OCI-LY1 (cell line): Measurements from ENCODE around the gene KIF22.
A peak's percentile ranks its signal among the peaks of the same experiment; 100 is the strongest.

ENCODE experiments used
- H2AFZ ChIP-seq: fragments of 200-600 bp; sonication (generic), shearing (Covaris generic); 2 replicates; pipeline ENCODE4 v1.6.0; 2014; ENCODE audit warnings: antibody characterized with exemption, mild to moderate bottlenecking, low read length
- H3F3A ChIP-seq: fragments of 200-600 bp; sonication (generic), shearing (Covaris generic); 2 replicates; pipeline ENCODE4 v1.6.0; 2014; ENCODE audit warnings: mild to moderate bottlenecking, antibody characterized with exemption, low read length, moderate library complexity; ENCODE audit not compliant: insufficient read depth
- H3K27ac ChIP-seq: fragments of 200-600 bp; sonication (generic); 2 replicates; pipeline ENCODE4 v1.5.1; 2014; ENCODE audit warnings: low read length, mixed run types, mild to moderate bottlenecking, low read depth; ENCODE audit not compliant: poor library complexity, severe bottlenecking
- H3K27me3 ChIP-seq: fragments of 200-600 bp; sonication (generic); 2 replicates; pipeline ENCODE4 v1.6.0; 2014; ENCODE audit warnings: antibody characterized with exemption, mild to moderate bottlenecking, low read length, moderate library complexity; ENCODE audit not compliant: insufficient read depth
- H3K36me3 ChIP-seq: fragments of 200-600 bp; sonication (generic); 2 replicates; pipeline ENCODE4 v1.6.1; 2014; ENCODE audit warnings: mild to moderate bottlenecking, antibody characterized with exemption, low read length, moderate library complexity, mixed read lengths; ENCODE audit not compliant: insufficient read depth
- H3K4me1 ChIP-seq: fragments of 200-600 bp; sonication (generic); 2 replicates; pipeline ENCODE4 v1.5.1; 2014; ENCODE audit warnings: mild to moderate bottlenecking, low read length, moderate library complexity; ENCODE audit not compliant: insufficient read depth, severe bottlenecking
- H3K4me2 ChIP-seq: fragments of 200-600 bp; sonication (generic), shearing (Covaris generic); 2 replicates; pipeline ENCODE4 v1.6.1; 2014; ENCODE audit warnings: low read length
- H3K4me3 ChIP-seq: fragments of 200-600 bp; sonication (generic); 2 replicates; pipeline ENCODE4 v1.5.1; 2014; ENCODE audit warnings: low read length, low read depth, mild to moderate bottlenecking, mixed read lengths; ENCODE audit not compliant: poor library complexity, severe bottlenecking
- H3K79me2 ChIP-seq: fragments of 200-600 bp; shearing (Covaris generic); 2 replicates; pipeline ENCODE4 v1.6.1; 2016; ENCODE audit warnings: mixed run types, low read length, mixed read lengths; ENCODE audit not compliant: insufficient read depth
- H3K9ac ChIP-seq: fragments of 200-600 bp; sonication (generic), shearing (Covaris generic); 2 replicates; pipeline ENCODE4 v1.6.1; 2014; ENCODE audit warnings: mild to moderate bottlenecking, low read length, mixed read lengths
- H3K9me2 ChIP-seq: fragments of 200-600 bp; sonication (generic), shearing (Covaris generic); 2 replicates; pipeline ENCODE4 v1.6.1; 2014; ENCODE audit warnings: low read depth, mild to moderate bottlenecking, low read length, mixed read lengths
- H3K9me3 ChIP-seq: fragments of 200-600 bp; shearing (Covaris generic); 2 replicates; pipeline ENCODE4 v1.6.1; 2014; ENCODE audit warnings: low read length, mixed read lengths
- H4K20me1 ChIP-seq: fragments of 200-600 bp; sonication (generic), shearing (Covaris generic); 2 replicates; pipeline ENCODE4 v1.6.0; 2016; ENCODE audit warnings: mild to moderate bottlenecking, low read length; ENCODE audit not compliant: insufficient read depth
- EZH2 ChIP-seq: fragments of 200-600 bp; sonication (generic), shearing (Covaris generic); IDR thresholded peaks from 2 replicates; pipeline ENCODE4 v1.8.0; 2017; ENCODE audit warnings: borderline replicate concordance, mixed run types, mild to moderate bottlenecking, antibody characterized with exemption, low read length, moderate library complexity, mixed read lengths
- TF ChIP-seq, protein P1 (sequence below): fragments of 200-600 bp; sonication (generic), shearing (Covaris generic); IDR thresholded peaks from 2 replicates; pipeline ENCODE4 v1.5.1; 2017; ENCODE audit warnings: mild to moderate bottlenecking, antibody characterized with exemption, low read length, moderate library complexity, mixed read lengths

The KIF22 gene

DNA sequence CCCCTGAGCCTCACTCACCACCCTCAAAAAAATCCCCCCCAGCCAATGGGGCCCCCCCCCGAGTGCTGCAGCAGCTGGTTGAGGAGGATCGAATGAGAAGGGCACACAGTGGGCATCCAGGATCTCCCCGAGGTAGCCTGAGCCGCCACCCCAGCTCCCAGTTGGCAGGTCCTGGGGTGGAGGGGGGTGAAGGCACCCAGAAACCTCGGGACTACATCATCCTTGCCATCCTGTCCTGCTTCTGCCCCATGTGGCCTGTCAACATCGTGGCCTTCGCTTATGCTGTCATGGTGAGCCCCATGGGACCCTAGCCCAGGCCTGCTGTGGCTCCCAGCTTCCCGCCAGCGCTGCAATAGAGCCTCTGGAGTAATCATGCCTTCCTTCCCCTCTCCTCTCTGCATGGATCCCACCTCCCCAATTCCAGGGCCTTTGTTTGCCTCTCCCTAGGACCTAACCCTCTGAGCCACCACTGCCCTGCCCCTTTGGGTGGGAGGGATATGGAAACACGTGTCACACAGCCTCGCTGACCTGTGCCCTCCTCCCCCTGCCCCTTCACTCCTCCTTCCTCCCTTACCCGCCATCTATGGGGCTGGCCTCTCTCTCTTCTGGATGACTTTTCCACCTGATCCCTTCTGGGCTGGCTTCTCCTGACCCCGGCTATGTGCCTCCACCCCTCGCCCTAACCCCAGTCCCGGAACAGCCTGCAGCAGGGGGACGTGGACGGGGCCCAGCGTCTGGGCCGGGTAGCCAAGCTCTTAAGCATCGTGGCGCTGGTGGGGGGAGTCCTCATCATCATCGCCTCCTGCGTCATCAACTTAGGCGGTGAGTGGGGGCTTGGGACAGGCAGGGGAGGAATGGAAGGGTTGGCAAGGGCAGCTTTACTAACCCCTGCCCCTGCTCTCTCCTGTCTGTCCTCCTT, 23.4 kb downstream of the KIF22 start:
- Histone ChIP-seq H3K9ac (no peak overlapping the region), H3F3A (no peaks in the 10 kb centered on the region), H3K79me2 (no peaks in the 10 kb centered on the region), H2AFZ (no peak overlapping the region), H3K4me2 (no peak overlapping the region), H3K4me1 (peaks cover 57% of the 10 kb centered on the region), H3K36me3 (peaks cover 32% of the 10 kb centered on the region), H3K27ac (no peak overlapping the region), H3K27me3 (no peaks in the 10 kb centered on the region), H3K4me3 (no peak overlapping the region), H4K20me1 (no peaks in the 10 kb centered on the region), H3K9me2 (no peaks in the 10 kb centered on the region), H3K9me3 (no peaks in the 10 kb centered on the region)
- TF ChIP-seq, protein P1, sequence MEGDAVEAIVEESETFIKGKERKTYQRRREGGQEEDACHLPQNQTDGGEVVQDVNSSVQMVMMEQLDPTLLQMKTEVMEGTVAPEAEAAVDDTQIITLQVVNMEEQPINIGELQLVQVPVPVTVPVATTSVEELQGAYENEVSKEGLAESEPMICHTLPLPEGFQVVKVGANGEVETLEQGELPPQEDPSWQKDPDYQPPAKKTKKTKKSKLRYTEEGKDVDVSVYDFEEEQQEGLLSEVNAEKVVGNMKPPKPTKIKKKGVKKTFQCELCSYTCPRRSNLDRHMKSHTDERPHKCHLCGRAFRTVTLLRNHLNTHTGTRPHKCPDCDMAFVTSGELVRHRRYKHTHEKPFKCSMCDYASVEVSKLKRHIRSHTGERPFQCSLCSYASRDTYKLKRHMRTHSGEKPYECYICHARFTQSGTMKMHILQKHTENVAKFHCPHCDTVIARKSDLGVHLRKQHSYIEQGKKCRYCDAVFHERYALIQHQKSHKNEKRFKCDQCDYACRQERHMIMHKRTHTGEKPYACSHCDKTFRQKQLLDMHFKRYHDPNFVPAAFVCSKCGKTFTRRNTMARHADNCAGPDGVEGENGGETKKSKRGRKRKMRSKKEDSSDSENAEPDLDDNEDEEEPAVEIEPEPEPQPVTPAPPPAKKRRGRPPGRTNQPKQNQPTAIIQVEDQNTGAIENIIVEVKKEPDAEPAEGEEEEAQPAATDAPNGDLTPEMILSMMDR = no peak

DNA sequence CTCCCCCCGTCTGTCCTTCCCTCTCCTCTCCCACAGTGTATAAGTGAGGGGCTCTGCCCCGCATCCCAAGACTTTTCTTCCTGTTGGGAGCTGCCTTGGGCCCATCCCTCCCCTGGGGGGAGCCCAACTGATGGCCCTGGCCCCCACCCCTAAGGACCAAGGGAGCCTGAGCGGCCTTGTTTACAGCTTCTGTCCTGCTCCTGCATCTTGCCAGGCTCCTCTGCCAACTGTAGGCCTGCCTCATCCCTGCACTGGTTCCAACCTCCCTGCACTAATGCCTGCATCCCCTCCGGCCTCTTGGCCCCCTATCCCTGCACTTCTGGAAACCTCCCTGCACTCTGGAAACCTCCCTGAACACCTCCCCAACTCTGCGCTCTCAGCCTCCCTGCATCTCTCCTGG, 24.0 kb downstream of the KIF22 start:
- Histone ChIP-seq H3K4me2 (no peak overlapping the region), H3K79me2 (no peaks in the 10 kb centered on the region), H3K9me3 (no peaks in the 10 kb centered on the region), H3K4me3 (no peak overlapping the region), H3K27ac (no peak overlapping the region), H3K4me1 (peaks cover 56% of the 10 kb centered on the region), H3K36me3 (peaks cover 31% of the 10 kb centered on the region), H3F3A (no peaks in the 10 kb centered on the region), H3K9me2 (no peaks in the 10 kb centered on the region), H3K9ac (no peak overlapping the region), H3K27me3 (no peaks in the 10 kb centered on the region), H4K20me1 (no peaks in the 10 kb centered on the region), H2AFZ (no peak overlapping the region)
- no peak for TF ChIP-seq EZH2
- TF ChIP-seq, protein P1 = no peak

DNA sequence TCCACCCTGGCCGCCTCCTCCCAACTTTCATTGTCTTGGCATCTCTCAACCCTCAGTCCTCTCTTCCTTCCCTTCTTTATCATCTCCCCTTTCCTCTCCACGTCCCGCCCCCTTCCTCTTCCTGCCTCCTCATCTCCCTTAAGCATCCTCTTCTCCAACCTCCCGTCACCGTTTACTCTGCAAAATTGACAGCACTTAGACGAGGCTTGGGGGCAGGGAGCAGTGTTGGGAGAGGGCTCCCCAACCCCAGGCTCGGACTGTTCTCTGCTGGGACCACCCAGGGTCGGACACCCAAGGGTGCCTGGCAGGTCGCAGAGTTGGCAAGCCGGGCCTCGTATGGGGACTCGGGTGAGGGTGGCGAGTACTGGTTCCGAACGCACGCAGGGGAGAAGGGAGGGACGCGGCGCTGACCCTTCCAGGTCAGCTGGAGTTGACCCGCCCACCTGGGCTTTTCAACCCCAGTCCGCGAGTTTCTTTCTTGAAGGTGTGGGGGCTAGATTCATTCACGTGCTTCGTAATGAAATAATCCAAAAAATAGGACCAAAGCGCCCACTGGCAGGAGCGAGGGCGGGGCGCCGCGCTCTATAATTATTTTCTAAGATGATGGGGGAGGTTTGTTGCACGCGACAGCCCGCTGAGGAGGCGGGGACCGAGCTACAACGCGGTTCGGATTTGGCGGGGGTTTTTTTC, 24.6 kb downstream of the KIF22 start:
- peak overlapping the region; percentile 95 for H3K9ac ChIP-seq
- no peaks in the 10 kb centered on the region for H3K27me3 ChIP-seq
- H3K4me2 ChIP-seq = peak overlapping the region; percentile 91
- TF ChIP-seq, protein P1 = no peak
- TF ChIP-seq EZH2 = no peak
- H2AFZ ChIP-seq = 0 out of 2 replicates have a peak overlapping the region, but pooled peaks have one; percentile 19
- no peaks in the 10 kb centered on the region for H3K79me2 ChIP-seq
- H4K20me1 ChIP-seq = no peaks in the 10 kb centered on the region
- H3K36me3 ChIP-seq = peaks cover 31% of the 10 kb centered on the region
- no peak overlapping the region for H3K27ac ChIP-seq
- no peaks in the 10 kb centered on the region for H3K9me3 ChIP-seq
- H3F3A ChIP-seq = no peaks in the 10 kb centered on the region
- H3K4me1 ChIP-seq = peaks cover 56% of the 10 kb centered on the region
- peak overlapping the region; percentile 93 for H3K4me3 ChIP-seq
- no peaks in the 10 kb centered on the region for H3K9me2 ChIP-seq
